NCI-H82 treated with DMSO at 0.1 percent for 48 hours (cell line): ENCODE results near the gene SERPINE3.

Source experiments
- DNase-seq: peaks from one replicate; lab custom pipeline; 2025; ENCODE audit not compliant: unreplicated experiment; lab: John Stamatoyannopoulos, UW

The SERPINE3 gene

DNA sequence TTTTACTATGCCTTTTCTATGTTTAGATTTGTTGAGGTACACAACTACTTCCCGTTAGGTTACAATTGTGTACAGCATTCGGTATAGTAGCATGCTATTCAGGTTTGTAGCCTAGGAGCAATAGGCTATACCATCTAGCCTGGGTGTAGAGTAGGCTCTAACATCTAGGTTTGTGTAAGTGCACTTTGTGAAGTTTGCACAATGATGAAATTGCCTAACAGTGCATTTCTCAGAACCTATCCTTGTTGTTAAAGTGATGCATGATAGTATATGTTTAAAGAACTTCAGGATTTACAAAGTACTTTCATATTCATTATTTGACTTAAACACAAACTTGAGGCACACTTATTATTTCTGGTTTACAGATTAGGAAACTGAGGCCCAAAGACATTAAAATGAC, 11.5 kb upstream of the SERPINE3 start:
- DNase-seq, result no peak

DNA sequence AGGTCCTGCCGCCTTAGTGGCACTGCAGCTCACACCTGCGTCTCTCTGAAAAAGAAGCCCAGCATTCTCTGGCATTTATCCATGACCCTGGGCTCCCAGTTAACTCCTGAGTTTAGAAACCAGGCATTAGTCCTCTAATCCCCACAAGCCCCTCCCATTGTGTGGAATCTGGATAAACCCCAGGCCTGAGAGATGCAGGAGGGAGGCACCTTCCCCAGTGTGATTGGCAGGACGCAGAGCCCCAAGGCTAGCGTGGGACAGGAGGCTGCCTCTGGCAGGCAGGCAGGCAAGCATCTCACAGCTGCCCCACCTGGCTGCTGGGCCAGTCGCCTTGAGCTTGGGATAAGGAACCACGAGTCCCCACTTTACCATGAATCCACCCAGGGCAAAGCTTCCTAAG, 11.0 kb upstream of the SERPINE3 start:
- peak; percentile 81 for DNase-seq

DNA sequence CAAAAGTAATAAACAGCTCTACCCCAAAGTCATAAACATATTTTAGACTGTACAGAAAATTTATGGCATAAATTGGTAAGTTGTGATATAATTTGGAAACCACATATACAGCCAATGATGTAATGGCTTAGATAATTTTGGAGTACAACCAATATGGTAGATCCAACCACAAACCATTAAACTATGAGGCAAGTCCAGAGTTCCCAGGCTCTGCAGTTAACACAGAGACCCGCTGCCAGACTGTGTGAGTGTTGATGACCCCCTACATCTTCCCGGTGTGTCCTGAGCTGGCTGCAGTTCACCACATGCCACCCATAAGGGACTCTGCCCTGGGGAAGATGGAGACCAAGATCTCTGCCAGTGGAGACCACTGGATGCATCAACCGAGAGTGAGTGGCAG, 9.9 kb upstream of the SERPINE3 start:
- DNase-seq, result no peak

DNA sequence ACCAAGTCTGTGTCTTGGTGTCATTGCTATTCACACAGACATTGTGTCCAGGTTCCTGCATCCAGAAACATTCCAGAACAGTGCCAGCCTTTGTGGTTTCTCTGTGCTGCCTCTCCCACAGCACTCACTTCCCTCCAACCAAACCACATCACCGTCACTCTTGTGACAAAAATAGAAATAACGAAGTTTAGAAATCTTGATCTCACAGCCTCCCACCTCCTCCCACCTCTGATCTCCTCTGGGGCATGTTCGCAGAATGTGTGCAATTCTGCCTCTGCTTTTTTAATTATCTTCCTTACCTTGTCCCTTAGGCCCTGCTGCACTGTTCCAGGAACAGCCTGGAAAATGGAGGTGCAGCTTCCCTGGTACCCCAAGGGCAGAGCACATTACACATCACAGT, 8.7 kb upstream of the SERPINE3 start:
- DNase-seq, result no peak

DNA sequence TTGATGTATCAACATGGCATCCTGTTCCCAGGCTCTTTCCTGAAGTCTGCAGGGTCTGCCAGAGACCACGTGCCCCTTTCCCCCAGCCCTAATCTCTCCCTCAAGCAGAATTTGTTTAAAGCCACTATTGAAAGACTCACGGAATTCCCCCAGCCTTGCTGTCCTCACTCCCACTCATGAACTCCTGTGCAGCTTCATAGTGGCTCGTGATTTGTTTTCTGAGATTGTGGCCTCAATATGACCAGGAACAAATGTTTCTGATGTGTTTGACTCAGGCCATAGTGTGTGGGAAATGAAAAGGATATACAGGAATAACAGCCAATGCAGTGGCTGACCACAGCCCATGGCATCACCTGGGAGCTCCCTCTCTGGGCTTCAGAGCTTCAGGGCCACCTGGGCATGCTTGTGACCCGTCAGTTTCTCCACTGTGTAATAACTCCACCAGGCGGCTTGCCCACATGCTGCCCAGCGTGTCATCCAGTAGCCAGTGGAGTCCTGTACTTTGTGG, 8.1 kb upstream of the SERPINE3 start:
- no peak for DNase-seq

DNA sequence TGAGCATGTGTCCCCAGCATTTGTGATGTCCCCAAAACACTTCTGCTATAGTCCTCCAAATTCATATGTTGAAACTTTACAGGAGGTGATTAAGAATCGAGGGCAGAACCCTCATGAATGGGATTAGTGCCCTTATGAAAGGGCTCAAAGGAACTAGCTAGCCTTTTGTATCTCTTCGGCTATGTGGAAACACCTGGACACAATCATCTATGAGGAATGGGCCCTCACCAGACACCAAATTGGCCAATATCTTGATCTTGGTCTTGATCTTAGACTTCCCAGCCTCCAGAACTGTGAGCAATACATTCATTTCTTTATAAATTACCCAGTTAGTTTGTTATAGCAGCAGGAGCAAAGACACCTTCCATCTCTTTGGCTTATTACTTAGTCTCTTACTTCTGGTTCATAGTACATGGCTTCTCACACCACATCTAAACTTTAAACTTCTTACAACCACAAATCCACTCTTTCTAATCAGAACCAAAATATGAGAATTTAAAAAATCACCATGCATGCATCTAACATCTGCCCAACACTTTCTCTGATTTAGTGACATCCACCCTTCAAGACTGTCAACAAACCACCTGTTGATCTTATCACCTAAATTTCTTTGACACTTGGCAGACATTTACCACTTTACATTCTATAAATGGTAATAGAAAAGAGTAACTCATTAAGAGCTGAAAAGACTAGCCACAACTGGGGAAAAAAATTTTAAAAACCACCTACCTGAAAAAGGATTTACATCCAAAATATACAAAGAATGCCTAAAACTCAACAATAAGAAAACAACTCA, 6.7 kb upstream of the SERPINE3 start:
- DNase-seq, result no peak

DNA sequence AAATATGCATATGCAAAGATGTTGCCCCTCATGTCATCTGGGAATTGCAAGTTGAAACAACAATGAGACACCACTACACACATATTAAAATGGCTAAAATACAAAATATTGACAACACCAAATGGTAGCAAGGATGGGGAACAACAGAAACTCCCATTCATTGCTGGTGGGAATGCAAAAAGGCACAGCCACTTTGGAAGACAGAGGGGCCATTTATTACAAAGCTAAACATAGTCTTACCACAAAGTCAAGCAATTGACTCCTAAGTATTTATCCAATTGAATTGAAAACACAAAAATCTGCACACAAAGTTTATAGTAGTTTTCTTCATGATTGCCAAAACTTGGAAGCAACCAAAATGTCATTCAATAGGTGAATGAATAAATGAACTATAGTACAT, 6.1 kb upstream of the SERPINE3 start:
- DNase-seq, result no peak

DNA sequence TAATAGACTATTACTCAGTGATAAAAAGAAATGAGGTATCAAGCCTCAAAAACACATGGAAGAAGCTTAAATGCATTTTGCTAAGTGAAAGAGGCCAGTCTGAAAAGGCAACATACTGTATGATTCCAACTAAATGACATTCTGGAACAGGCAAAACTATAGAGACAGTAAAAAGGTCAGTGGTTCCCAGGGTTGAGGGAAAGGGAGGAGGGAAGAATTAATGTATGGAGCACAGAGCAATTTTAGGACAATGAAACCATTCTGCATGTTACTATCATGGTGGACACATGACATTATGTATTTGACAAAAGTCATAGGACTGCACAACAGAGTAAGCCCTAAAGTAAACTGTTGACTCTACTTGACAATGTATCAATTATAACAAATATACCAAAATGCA, 5.7 kb upstream of the SERPINE3 start:
- DNase-seq, result no peak

DNA sequence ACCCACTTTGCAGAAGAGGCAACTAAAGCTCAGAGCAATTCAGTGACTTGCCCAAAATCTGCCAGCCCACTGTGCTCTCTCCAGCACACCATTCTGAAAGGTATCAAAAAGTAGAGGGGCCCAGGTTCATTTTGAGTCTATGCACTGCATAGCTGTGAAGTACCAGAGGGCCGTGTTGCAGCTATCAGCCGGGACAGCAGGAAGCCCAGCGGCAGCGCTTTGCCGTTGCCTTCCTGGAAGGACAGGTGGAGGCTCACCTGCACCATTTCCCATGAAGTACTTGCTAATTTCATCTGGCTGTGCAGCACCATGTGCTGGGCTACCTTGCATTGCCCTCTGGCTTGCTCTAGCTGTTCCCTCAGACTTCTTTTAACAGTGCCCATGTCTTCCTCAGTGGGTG, 2.7 kb upstream of the SERPINE3 start:
- DNase-seq, result no peak

DNA sequence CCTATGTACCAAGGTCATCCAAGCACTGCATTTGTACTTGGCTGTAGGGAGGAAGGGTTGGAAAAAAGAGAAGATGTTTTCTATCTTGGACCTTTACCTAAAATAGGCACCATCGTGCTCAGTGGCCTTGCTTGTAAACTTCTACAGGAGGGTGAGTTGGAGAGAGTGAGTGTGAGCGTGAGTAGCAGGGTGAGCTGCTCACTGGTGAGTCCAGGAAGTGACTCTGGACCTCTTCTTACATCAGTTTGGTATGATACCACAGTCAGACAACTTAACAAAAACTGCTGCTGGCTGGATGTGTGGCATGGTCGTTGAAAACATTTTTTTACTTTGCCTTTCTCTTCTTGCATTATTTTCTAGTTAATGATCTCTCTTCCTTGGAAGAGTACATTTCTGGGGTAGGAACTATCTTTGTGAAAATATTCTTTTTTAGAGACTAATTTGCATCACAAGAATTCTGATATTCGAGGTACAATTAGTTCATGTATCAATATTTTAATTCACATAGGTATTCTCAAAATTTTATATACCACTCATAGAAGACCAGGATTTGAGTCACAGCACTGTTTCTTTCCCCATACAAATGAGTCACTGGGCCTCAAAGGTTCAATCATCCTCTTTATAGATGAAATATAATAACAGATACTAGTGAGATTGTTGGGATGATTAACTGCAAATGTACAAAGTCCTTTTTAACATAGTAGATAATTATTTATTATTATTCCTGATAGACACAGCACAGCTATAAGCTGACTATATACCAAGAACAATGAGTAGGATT, 651 bp downstream of the SERPINE3 start:
- DNase-seq, result no peak

DNA sequence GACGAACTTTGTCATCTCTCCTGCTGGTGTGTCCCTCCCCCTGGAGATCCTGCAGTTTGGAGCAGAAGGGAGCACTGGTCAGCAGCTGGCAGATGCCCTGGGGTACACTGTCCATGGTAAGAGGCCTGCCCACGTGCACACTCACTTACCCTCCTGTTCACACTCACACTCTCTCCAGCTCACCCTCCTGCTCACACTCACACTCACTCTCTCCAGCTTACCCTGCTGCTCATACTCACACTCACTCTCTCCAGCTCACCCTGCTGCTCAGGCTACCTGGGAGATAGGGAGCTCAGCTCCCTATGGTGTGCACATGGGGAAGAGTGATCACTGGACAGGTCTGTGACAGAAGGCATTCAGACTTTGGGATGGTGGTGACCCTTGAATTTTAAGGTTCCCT, 1.7 kb downstream of the SERPINE3 start:
- no peak for DNase-seq

DNA sequence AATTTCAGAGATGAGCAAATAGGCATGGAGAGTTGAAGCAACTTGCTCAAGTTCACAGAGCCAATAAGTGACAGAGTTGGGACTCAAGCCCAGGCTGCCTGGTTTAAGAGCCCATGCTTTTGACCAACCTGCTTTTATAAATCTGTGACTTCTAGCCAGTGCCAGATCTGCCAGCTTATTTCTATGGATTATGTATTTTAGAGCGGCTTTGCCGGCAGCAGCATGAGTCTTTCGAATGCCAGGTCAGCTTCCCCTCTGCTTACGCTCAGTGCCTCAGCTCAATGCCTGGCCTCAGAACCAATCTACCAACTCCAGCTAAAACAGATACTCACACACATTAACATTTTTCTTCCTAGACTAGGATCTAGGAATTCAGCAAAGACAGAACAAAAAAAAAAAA, 2.3 kb downstream of the SERPINE3 start:
- no peak for DNase-seq

DNA sequence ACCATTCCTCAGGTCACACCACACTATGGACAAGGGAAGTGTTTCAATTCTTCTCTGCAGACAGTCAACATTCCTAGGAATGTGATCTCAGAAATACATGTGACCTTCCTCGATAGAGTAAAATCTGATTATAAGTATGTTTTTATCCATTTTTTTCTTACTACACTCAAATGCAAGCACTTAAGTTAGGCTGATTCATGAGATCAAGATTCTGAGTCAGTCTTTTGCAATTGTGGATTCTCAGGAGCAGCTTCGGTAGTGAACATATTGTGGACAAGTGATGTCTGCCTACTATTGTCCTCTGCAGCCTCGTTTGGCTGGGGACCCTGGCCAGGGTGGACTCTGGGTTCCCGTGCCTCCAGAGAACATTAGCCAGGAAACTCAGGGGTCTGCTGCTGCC, 3.2 kb downstream of the SERPINE3 start:
- no peak for DNase-seq

DNA sequence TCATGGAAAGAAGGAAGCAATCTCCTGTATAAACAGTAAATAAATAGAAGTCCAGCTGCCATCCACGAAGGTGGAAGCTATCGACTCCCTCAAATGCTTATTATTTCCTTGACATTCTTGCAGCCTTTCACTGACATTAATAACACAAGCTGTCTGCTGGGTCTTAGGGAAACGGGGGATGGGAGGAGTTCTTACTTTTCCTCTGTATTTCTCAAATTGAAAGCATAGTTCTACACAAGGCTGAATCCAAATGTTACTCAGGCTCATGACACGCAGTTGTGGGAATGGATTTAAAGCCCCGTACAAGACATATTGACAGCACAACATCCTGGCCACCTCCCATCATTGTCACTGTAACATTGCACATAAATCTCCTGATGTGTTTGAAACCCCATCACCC, 4.0 kb downstream of the SERPINE3 start:
- DNase-seq, result no peak

DNA sequence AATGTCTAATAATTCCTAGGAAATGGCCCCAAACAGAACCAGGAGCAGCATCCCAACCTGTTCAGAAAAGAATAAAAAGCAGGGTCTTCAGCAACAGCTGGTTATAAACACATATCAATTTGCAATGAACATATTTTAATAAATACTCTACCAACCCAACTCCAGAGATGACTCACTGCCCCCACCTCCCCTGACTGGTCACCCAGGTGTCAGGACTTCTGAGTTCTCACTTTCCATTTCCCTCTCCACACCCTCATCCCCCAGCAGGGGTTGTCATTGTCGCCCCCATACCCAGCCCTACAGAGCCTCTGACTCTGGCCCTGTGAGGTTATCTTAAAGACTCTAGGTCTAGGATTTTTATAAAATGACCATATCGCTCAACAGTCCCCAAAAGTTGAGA, 6.9 kb downstream of the SERPINE3 start:
- no peak for DNase-seq

DNA sequence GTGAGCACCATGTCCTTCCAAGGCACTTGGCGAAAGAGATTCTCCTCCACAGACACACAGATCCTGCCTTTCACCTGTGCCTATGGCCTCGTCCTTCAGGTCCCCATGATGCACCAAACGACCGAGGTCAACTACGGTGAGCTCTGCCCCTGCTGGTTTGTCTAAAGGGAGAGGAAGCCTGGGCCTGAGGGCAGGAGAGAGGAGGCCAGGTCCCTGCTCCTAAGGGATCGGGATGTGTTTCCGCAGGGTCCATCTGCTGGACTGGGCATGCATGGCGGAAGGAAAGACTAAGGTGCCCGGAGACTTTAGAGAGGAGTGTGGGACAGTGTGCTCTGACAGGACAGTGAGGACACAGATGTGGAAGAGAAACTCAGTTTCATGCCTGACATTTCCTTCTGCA, 7.6 kb downstream of the SERPINE3 start:
- DNase-seq, result no peak

DNA sequence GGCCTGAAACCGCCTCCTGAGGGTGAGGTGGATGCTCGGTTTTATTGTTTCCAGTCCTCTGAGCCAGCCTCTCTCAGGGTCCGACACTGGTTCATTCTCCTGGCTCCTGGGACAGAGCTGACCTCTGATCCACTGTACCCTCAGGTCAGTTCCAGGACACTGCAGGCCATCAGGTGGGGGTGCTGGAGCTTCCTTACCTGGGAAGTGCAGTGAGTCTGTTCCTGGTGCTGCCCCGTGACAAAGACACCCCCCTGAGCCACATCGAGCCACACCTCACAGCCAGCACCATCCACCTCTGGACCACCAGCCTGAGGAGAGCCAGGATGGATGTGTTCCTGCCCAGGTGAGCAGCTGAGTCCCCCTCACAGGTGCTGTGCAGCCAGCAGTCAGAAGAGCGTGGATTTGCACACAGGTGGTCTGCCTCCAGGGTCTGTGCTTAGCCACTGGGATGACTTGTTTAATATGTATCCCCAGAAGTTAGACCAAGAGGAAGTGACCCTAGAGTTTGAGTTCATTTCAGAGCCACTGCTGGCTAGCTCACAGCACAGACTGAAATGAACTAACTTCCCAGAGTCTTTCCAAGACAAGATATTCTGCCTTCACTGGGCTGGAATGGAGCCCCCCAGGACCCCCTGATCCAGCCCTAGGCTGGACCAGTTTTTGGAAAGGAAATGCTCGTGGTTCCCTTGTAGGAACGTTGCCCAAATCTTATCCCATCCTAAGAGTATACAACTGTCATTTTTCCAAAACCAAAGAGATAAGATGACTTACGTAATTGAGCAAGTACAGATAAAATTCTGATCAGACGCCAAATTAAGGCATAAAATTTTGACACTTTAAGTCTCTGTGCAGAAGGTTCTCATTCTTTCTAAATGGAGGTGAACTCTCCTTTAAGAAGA, 8.8 kb downstream of the SERPINE3 start:
- no peak for DNase-seq

DNA sequence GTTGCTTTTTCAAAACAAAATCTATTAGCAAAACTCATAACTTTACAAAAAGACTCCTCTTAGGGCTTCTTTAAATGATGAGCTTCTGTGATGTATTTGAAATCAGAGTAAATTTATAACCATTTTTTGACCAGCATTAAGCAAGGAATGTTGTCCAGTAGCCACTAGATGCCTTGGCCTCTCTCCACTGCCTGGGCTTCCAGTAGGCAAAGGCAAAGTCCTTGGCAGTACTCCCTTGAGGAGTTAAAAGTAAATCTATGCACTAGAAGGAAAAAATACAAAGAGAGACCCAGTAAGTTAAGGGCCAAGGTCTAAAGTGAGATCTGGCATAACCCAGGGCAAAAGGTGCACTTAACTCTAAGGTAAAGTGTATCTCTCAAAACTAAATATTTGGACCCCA, 9.5 kb downstream of the SERPINE3 start:
- DNase-seq, result no peak

DNA sequence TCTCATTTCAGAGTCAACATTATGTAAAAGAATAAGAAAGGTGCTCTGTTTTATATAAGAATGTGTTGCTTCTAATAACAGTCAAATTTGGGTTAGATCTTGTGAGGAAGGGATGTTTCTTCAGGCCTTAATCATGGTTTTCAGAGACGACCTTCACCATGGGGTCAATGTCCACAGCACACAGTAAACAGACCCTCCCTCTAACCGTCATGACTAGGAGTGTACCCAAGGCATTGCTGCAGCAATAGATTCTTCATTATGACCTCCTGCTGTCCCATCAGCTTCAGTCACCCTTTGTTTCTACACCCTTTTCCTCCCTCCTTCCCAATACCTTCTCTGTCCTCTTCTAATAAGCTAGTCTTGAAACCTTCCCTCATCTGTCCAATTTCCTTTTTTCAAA, 15.7 kb downstream of the SERPINE3 start:
- no peak for DNase-seq

DNA sequence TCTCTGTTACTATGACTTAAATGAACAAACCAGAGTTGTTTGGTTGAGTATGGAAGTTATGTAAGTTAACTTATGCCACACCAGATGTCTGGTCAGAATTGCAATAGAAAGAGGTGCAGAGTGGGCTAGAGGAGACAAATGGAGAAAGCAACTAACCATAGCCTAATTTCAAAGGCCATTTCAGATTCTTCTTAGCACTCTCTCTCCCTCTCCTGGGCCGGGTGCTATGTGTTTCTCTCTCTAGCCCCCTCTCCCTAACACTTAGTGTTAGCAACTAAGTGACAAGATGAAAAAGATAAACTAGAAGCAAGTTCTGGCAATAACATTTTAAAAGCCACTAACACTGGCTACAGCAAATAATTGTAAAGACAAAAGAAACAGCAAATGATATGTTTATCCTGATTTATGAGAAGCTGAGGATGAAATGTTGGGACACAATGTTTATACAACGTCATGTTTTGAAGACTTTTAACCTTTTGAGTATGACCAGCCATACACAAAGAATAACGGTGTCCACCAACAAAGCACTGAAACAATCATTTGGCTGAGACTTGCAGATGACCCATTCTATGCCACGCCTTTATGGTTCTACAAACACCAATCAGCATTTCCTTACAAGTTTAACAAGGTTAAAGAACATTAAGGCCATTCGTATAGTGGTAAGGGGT, 18.6 kb downstream of the SERPINE3 start:
- DNase-seq, result no peak

DNA sequence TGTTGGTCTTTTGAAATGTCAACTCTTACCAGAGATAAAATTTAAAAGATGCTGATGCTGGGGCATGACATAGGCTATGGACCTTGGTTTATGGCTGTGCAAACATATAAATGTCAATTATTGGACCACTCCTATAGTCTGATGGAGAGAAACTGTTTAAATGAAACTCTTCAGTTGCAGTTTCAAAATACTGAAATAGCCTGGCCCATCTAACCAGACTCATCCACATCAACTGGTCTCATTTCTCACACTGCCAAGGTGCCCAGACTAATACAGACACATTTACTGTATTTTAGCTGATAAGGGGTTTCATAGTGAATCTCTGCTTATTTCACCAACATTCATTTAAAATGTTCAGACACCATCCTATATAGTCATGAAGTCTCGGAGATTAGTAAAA, 19.9 kb downstream of the SERPINE3 start:
- DNase-seq, result no peak
